COLO668 (cell line): Measurements from ENCODE around the gene ATP10B.

ENCODE experiments used
- DNase-seq: peaks from one replicate; lab custom pipeline; 2025; ENCODE audit not compliant: unreplicated experiment; lab: John Stamatoyannopoulos, UW

The ATP10B gene

DNA sequence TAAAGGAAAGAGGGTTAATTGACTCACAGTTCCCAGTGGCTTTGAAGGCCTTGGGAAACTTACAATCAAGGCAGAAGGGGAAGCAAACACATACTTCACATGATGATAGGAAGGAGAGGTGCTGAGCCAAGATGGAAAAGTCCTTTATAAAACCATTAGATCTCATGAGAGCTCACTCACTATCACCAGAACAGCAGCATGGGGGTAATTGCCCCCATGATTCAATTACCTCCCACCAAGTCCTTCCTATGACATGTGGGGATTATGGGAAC, 330.7 kb downstream of the ATP10B start:
- DNase-seq, result no peak

DNA sequence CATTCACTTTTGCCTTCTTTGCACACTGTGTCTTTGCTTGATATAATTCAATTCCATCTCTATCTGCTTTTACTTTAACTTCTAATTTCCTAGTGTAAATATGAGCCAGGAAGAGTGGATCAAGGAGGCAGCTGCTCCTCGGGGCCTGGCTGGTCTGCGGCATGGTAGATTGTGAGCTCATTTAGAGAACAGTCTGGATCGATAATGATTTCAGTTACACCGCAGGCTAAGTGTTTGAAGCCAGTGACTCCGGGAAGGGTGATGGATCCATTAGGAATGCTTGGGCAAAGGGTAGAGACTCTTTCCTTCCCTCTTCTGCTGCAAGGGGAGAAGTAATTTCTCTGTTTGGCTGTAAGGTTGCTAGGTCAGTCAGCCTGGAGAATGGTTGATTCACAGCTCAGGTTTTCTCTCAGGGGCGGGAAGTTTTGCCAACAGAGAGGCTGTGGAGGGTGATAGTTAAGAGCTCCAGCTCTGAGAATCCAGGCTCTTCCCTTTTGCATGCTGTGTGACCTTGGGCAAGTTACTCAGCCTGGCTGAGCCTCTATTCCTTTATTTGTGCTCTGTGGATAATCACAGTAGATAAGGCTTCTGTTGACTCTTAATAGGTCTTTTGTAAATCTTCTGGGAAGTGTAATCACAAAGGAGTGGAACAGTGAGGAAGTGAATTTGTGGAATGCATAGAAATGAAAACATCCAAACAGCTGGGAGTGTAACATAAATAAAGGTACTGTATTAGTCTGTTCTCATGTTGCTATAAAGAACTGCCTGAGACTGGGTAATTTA, 331.2 kb downstream of the ATP10B start:
- no peak for DNase-seq

DNA sequence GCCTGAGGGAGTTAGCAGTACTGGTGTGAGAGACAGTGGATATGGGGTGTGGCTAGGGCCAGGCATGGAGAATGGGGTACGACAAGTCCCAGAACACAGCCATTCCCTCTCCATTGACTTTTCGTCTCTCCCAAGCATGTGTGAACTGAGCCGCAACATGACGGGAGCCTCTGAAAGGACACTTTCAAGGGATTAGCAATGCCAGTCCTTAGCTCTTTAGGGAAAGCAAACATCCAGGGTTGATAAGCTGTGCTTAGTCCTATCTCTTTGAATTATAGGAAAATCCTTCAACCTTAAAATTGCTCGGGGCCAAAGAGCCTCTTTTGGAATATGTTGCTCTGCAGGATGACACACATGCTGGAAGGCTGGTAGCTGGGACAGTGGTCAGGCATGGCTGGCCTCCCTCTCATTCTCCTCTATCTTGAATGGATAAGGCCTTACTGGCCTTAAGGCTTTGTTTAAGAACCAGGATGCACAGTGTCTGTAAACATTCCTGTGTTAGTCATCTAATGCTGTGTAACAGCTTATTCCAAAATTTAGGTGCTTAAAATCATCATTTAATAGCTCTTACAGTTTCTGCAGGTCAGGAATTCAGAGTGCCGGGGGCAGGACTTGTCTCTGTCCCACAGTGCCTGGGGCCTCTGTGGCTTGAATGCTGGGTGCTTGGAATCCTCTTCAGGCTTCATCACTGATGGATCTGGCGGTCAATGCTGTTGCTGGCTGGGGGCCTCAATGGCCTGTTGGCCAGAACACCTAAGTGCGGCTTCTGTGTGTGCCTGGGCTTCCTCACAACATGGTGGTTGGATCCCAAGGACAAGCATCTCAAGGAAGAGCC, 335.1 kb downstream of the ATP10B start:
- DNase-seq, result no peak

DNA sequence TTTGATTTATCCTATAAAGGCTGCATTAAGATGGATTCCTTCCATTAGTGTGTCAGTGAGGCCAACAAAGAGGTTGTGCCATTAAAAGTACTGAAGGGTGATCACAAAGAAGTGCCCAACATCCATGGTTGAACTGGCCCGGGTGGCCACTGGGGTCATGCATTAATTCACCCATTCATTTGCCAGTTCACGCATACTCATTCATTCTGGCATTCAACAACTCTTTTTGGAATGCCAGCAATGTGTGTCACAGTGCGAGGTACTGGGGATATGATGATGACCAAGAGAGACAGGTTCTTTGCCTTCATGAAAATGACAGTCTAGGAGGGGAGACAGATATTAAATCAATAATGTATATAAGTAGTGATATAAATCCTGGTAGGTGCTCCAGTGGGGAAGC, 337.1 kb downstream of the ATP10B start:
- DNase-seq, result no peak

DNA sequence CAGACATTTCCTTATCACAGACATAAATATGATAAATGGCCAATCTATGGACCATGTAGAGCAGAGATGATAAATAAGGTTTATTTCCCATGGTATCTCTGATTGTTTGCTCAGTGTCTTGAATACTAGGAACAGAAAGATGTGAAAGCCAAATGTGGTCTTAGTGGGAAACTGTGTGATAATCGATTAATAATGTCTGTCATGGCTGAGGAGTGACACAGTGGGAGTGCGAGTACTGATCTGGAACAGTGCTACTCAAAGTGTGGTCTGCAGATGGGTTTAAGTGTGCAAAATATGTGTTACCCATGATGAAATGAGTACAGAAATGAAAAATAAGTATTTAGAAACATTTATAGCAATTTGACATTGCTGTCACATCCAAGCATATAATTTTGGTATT, 337.8 kb downstream of the ATP10B start:
- no peak for DNase-seq

DNA sequence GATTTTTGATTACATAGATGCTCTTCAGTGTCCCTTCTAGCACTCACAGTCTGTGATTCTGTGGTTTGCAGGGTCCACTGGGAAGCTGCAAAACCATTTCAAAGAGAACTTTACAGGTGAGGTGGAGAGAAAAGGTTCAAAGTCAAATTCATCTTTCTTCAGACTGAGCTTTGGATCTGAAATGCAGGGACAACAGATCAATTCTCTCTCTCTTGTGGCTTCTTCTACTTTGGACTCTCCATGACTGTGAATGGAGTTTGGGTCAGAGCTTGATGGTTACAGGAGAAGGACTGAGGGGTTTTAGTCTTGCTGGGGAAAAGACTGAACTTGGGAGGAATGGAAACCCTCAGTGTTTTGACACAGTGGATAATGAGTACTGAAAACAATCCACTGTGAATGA, 338.5 kb downstream of the ATP10B start:
- no peak for DNase-seq
